CD4-positive, alpha-beta memory T cell (primary cell): Measurements from ENCODE around the gene TTC7B. TPM values are rescaled to one million over a fixed set of nuclear protein-coding genes. Genes with fewer than 3 reads are reported as not detected.
A peak's percentile ranks its signal among the peaks of the same experiment; 100 is the strongest.

Experiments used
- CTCF ChIA-PET: fragments of 350-600 bp; sonication (Branson Sonifier 250); formaldehyde crosslinking; loops from one replicate; lab custom pipeline; 2021; ENCODE audit warnings: inconsistent platforms; ENCODE audit not compliant: partially characterized antibody; lab: Charles Lee
- POLR2A ChIA-PET: fragments of 350-600 bp; sonication (Branson Sonifier 250); formaldehyde crosslinking; loops from one replicate; lab custom pipeline; 2021; ENCODE audit not compliant: partially characterized antibody; lab: Charles Lee
- DNase-seq, 5 donors: peaks; one replicate each; pipeline versions ENCODE4 v3.0.0 to v3.0.0-alpha.2; 2020 to 2022; ENCODE audit warnings: mixed read lengths in 1 of 5
- H3K27ac ChIP-seq: one replicate; pipeline ENCODE4 v1.7.0; 2013; ENCODE audit warnings: low read depth, low read length
- H3K27me3 ChIP-seq: 2 replicates; pipeline ENCODE4 v1.7.0; 2013; ENCODE audit warnings: mild to moderate bottlenecking, low read length, moderate library complexity; ENCODE audit not compliant: insufficient read depth
- H3K36me3 ChIP-seq: 2 replicates; pipeline ENCODE4 v1.7.0; 2013; ENCODE audit warnings: mild to moderate bottlenecking, low read length, moderate library complexity; ENCODE audit not compliant: insufficient read depth
- H3K4me1 ChIP-seq: 2 replicates; pipeline ENCODE4 v1.7.0; 2013; ENCODE audit warnings: mild to moderate bottlenecking, low read length, moderate library complexity; ENCODE audit not compliant: insufficient read depth
- H3K4me3 ChIP-seq, 2 donors: one replicate each; pipeline ENCODE4 v1.7.0; 2013; ENCODE audit warnings: low read length in 2 of 2, mild to moderate bottlenecking in 1 of 2
- H3K9me3 ChIP-seq, 2 donors: one replicate each; pipeline ENCODE4 v1.7.0; 2013; ENCODE audit warnings: low read length in 2 of 2, control low read depth in 1 of 2; ENCODE audit not compliant: control insufficient read depth in 1 of 2
- H3K27ac Mint-ChIP-seq, 7 donors: one replicate each; pipeline ENCODE4 v1.8.0; 2020 to 2021; ENCODE audit warnings: mixed read lengths in 7 of 7, mild to moderate bottlenecking in 6 of 7, inconsistent platforms in 3 of 7, moderate library complexity in 3 of 7
- H3K27me3 Mint-ChIP-seq, 2 donors: one replicate each; pipeline ENCODE4 v1.8.0; 2020 to 2021; ENCODE audit warnings: mixed read lengths in 2 of 2
- H3K36me3 Mint-ChIP-seq, 2 donors: one replicate each; pipeline ENCODE4 v1.8.0; 2020 to 2021; ENCODE audit warnings: mixed read lengths in 2 of 2, inconsistent platforms in 1 of 2, mild to moderate bottlenecking in 1 of 2
- H3K4me1 Mint-ChIP-seq, 4 donors: one replicate each; pipeline ENCODE4 v1.8.0; 2020 to 2021; ENCODE audit warnings: mixed read lengths in 4 of 4, mild to moderate bottlenecking in 1 of 4
- H3K4me3 Mint-ChIP-seq, 8 donors: one replicate each; pipeline ENCODE4 v1.8.0; 2020 to 2021; ENCODE audit warnings: mixed read lengths in 8 of 8, mild to moderate bottlenecking in 7 of 8, moderate library complexity in 6 of 8, inconsistent platforms in 3 of 8
- H3K9me3 Mint-ChIP-seq, 8 donors: one replicate each; pipeline ENCODE4 v1.8.0; 2020 to 2021; ENCODE audit warnings: mixed read lengths in 8 of 8, mild to moderate bottlenecking in 5 of 8, inconsistent platforms in 3 of 8, moderate library complexity in 1 of 8
- intact Hi-C: fragments of 100-400 bp; cut with micrococcal nuclease; formaldehyde crosslinking; loops from one replicate; pipeline ENCODE4 v1.15.1; 2023
- polyA plus RNA-seq, 2 donors: library from polyadenylated mRNA; unstranded; fragments of 300-500 nt; fragmentation: Illumina TruSeq; gene quantifications; one replicate each; pipeline ENCODE4 v1.2.3, GENCODE V29; 2021
- total RNA-seq, 2 experiments: library from RNA; stranded (reverse); gene quantifications; one replicate each; pipeline ENCODE4 v1.2.3, GENCODE V29; 2021

TTC7B gene
- total and polyA plus RNA-seq, 4 experiments from 2014 or later: 0.30 to 1.9 (median 1.5) TPM; not detected in 1

- H3K36me3 ChIP-seq: no peaks in the 10 kb centered on the region
- H3K9me3 ChIP-seq: no peaks in the 10 kb centered on the region
- H3K27me3 ChIP-seq: no peaks in the 10 kb centered on the region
- H3K9me3 Mint-ChIP-seq: peaks cover 0 to 2% (median 0%) of the 10 kb centered on the region in 8 donors
- peaks cover 8 to 14% (median 12%) of the 10 kb centered on the region in 4 donors for H3K4me1 Mint-ChIP-seq
- peaks cover 10% of the 10 kb centered on the region for H3K4me1 ChIP-seq
- no peak for DNase-seq
- no peak overlapping the region for H3K4me3 ChIP-seq
- H3K27ac Mint-ChIP-seq: no peak overlapping the region
- peaks cover 0 to 5% of the 10 kb centered on the region in 2 donors for H3K27me3 Mint-ChIP-seq
- no peak overlapping the region for H3K4me3 Mint-ChIP-seq
- CTCF ChIA-PET: no interaction called here
- POLR2A ChIA-PET: no interaction called here
- intact Hi-C loops: no loop called here
- H3K27ac ChIP-seq: no peak overlapping the region
- no peaks in the 10 kb centered on the region for H3K36me3 Mint-ChIP-seq
These were observed 328.0 kb downstream of the TTC7B start for GRCh38 chr14:90488256-90488655.

- H3K36me3 Mint-ChIP-seq: no peaks in the 10 kb centered on the region
- no peak overlapping the region for H3K4me3 ChIP-seq
- ChIA-PET CTCF (no interaction called here), POLR2A (no interaction called here)
- no peak overlapping the region for H3K27ac ChIP-seq
- H3K27ac Mint-ChIP-seq: no peak overlapping the region
- peaks cover 0 to 3% of the 10 kb centered on the region in 2 donors for H3K27me3 Mint-ChIP-seq
- H3K27me3 ChIP-seq: no peaks in the 10 kb centered on the region
- H3K4me1 ChIP-seq: peaks cover 13% of the 10 kb centered on the region
- H3K9me3 Mint-ChIP-seq: no peaks in the 10 kb centered on the region
- intact Hi-C loops: no loop called here
- DNase-seq: no peak
- H3K9me3 ChIP-seq: no peaks in the 10 kb centered on the region
- H3K4me3 Mint-ChIP-seq: no peak overlapping the region
- H3K36me3 ChIP-seq: no peaks in the 10 kb centered on the region
- peaks cover 11 to 18% (median 15%) of the 10 kb centered on the region in 4 donors for H3K4me1 Mint-ChIP-seq
These were observed 328.8 kb downstream of the TTC7B start for GRCh38 chr14:90487462-90487861.

- ChIA-PET CTCF (no interaction called here), POLR2A (no interaction called here)
- Mint-ChIP-seq H3K27ac (no peak overlapping the region), H3K4me3 (no peak overlapping the region), H3K36me3 (no peaks in the 10 kb centered on the region), H3K9me3 (peaks cover 0 to 2% (median 0%) of the 10 kb centered on the region in 8 donors), H3K27me3 (peaks cover 0 to 5% of the 10 kb centered on the region in 2 donors), H3K4me1 (peaks cover 11 to 18% (median 15%) of the 10 kb centered on the region in 4 donors)
- intact Hi-C loops: no loop called here
- Histone ChIP-seq H3K27me3 (no peaks in the 10 kb centered on the region), H3K36me3 (no peaks in the 10 kb centered on the region), H3K27ac (no peak overlapping the region), H3K4me3 (no peak overlapping the region), H3K9me3 (no peaks in the 10 kb centered on the region), H3K4me1 (peaks cover 13% of the 10 kb centered on the region)
- no peak for DNase-seq
These were observed 329.2 kb downstream of the TTC7B start for GRCh38 chr14:90487031-90487430.

GRCh38 chr14:90484291-90484690, 331.9 kb downstream of the TTC7B start:
- peaks cover 11 to 18% (median 15%) of the 10 kb centered on the region in 4 donors for H3K4me1 Mint-ChIP-seq
- intact Hi-C loops: no loop called here
- no peaks in the 10 kb centered on the region for H3K9me3 ChIP-seq
- H3K9me3 Mint-ChIP-seq: peaks cover 0 to 10% (median 3%) of the 10 kb centered on the region in 8 donors
- H3K27me3 ChIP-seq: no peaks in the 10 kb centered on the region
- peaks cover 6 to 14% of the 10 kb centered on the region in 2 donors for H3K27me3 Mint-ChIP-seq
- no peak overlapping the region for H3K27ac ChIP-seq
- peak overlapping the region in 1 of 7 donors; percentile 42 for H3K27ac Mint-ChIP-seq
- ChIA-PET CTCF (no interaction called here), POLR2A (interaction anchor here (0.9 to 1.0 kb wide), 2 partner anchors 85 to 87 kb away, joined by 3 read pairs; no protein-coding TSS in a partner anchor)
- H3K4me1 ChIP-seq: peaks cover 13% of the 10 kb centered on the region
- no peak overlapping the region for H3K4me3 ChIP-seq
- no peaks in the 10 kb centered on the region for H3K36me3 ChIP-seq
- H3K36me3 Mint-ChIP-seq: no peaks in the 10 kb centered on the region
- no peak for DNase-seq
- H3K4me3 Mint-ChIP-seq: peak overlapping the region in 2 of 8 donors; percentile 17

GRCh38 chr14:90483571-90483974, 332.7 kb downstream of the TTC7B start:
- DNase-seq: peak; percentile 48 to 60 (median 52)
- H3K27ac Mint-ChIP-seq: peak overlapping the region in 2 of 7 donors; percentile 17 to 36
- H3K27me3 Mint-ChIP-seq: peaks cover 6 to 14% of the 10 kb centered on the region in 2 donors
- ChIA-PET POLR2A (interaction anchor here (1.0 kb wide), 1 partner anchor 86 kb away, joined by 3 read pairs; no protein-coding TSS in a partner anchor), CTCF (no interaction called here)
- Histone ChIP-seq H3K4me1 (peaks cover 13% of the 10 kb centered on the region), H3K27me3 (no peaks in the 10 kb centered on the region), H3K36me3 (no peaks in the 10 kb centered on the region), H3K4me3 (no peak overlapping the region), H3K27ac (no peak overlapping the region), H3K9me3 (no peaks in the 10 kb centered on the region)
- peaks cover 0 to 10% (median 3%) of the 10 kb centered on the region in 8 donors for H3K9me3 Mint-ChIP-seq
- H3K4me1 Mint-ChIP-seq: peaks cover 11 to 18% (median 15%) of the 10 kb centered on the region in 4 donors
- peak overlapping the region in 6 of 8 donors; percentile 40 to 69 (median 60) for H3K4me3 Mint-ChIP-seq
- intact Hi-C loops: no loop called here
- H3K36me3 Mint-ChIP-seq: no peaks in the 10 kb centered on the region

- ChIA-PET POLR2A (no interaction called here), CTCF (no interaction called here)
- intact Hi-C loops: no loop called here
- H3K27me3 Mint-ChIP-seq: peaks cover 8 to 12% of the 10 kb centered on the region in 2 donors
- H3K4me1 Mint-ChIP-seq: peaks cover 11 to 18% (median 15%) of the 10 kb centered on the region in 4 donors
- Histone ChIP-seq H3K27ac (no peak overlapping the region), H3K4me1 (peaks cover 13% of the 10 kb centered on the region), H3K9me3 (no peaks in the 10 kb centered on the region), H3K36me3 (no peaks in the 10 kb centered on the region), H3K4me3 (no peak overlapping the region), H3K27me3 (no peaks in the 10 kb centered on the region)
- H3K4me3 Mint-ChIP-seq: peak overlapping the region in 5 of 8 donors; percentile 54 to 69 (median 62)
- peak overlapping the region in 1 of 7 donors; percentile 17 for H3K27ac Mint-ChIP-seq
- no peak for DNase-seq
- H3K36me3 Mint-ChIP-seq: no peaks in the 10 kb centered on the region
- peaks cover 0 to 10% (median 3%) of the 10 kb centered on the region in 8 donors for H3K9me3 Mint-ChIP-seq
These were observed 333.1 kb downstream of the TTC7B start for GRCh38 chr14:90483117-90483516.

GRCh38 chr14:90475298-90475697, 340.9 kb downstream of the TTC7B start:
- intact Hi-C loops: no loop called here
- H3K27me3 Mint-ChIP-seq: peaks cover 16 to 24% of the 10 kb centered on the region in 2 donors
- POLR2A ChIA-PET: no interaction called here

More at GRCh38 chr14:90475298-90475697, 340.9 kb downstream of the TTC7B start:
- Histone ChIP-seq H3K4me1 (no peaks in the 10 kb centered on the region), H3K4me3 (no peak overlapping the region), H3K36me3 (no peaks in the 10 kb centered on the region), H3K27me3 (no peaks in the 10 kb centered on the region), H3K9me3 (peaks cover 0 to 3% of the 10 kb centered on the region in 2 donors), H3K27ac (no peak overlapping the region)
- CTCF ChIA-PET: no interaction called here
- Mint-ChIP-seq H3K36me3 (peaks cover 4 to 9% of the 10 kb centered on the region in 2 donors), H3K4me3 (no peak overlapping the region), H3K27ac (no peak overlapping the region), H3K9me3 (peaks cover 4 to 57% (median 42%) of the 10 kb centered on the region in 8 donors), H3K4me1 (no peaks in the 10 kb centered on the region)
- no peak for DNase-seq
